NCI-H226 (cell line): ENCODE data around the gene PPA2.
A peak's percentile ranks its signal among the peaks of the same experiment; 100 is the strongest.
"Not testable (repeated sequence)": the region's sequence is repeated elsewhere in the genome, so short reads cannot be mapped to it uniquely, and the experiment has no call there.

Experiments
- DNase-seq: peaks from one replicate; pipeline ENCODE4 v3.0.0-alpha.2; 2015

Gene PPA2

DNA sequence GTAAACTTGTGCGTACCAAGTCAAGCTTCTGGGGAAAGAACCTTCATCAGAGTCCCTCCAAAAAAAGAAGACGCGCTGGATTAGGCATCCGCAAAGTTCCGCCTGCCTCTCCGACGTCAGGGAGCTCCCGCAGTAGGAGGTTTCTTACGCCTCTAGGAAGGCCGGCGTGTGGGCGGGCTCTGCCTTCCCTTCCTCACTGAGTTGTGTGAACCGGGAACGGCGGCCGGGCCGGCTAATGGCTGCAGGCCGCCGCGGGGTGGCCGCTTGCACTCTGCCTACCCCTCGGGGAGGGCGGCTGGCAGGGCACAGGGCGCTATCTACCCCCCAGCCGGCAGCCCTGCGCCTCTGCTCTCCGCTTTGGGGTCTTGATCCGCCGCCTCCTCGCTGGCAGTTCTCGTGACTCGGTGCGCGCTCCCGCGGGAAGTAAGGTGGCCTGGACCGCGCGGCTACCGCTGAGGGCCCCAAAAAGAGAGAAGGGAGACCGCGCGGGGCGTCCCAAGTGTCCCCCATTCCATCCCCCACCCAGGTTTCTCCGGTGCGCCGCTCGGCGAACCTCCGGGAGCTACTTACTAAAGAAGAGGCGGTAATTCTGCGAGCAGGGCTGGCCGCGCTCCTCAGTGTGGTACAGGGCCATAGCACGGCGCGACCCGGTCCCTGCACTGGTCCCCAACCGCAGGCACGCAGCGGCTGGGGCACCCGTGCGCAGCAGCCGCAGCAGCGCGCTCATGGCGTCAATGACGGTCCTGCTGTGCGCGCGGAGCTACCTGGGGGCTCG, at the start of gene PPA2:
Gene PPA2 (minus strand): TSS at position 739 of the 775 bp plus-strand sequence. CDS start 12 bp downstream, at position 727.
- DNase-seq = peak; percentile 81

DNA sequence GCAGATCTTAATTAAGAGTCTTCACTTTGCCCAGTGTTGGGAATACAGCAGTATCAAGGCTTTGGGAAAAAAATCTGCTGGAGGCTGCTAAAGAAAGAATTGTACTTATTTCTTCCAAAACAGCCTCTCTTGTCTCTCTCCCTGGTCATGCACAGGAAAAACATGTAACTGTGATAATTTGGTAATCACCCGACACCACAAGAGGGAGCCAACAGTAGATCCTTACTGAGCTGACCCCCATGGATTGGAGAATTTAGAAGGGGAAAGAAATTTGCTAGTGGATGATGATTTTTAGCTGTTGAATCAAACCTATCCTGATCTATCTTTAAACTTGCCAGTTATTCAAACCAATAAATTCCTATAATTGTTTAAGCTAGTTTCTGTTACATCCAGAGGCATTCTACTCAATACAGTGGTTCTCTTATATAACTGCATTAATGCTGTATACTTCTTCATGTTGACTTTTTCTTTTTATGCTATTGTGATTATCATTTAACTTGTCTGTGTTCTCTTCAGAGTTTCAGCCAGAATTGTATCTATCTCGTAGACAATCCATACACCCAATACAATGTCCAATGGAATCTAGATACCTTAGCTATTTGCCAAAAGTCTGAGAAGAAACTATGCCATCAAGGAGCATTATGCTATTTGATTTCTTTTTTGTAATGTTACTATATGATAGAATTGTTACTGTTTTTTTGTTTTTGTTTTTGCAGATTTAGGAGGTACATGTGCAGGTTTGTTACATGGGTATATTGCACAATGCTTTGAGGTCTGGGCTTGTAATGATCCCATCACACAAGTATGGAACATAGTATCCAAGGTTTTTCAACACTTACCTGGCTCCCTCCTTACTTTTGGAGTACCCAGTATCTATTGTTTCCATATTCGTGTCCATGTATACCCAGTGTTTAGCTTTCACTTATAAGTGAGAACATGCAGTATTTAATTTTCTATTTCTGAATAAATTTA, 47.2 kb upstream of the PPA2 start:
- DNase-seq = peak; percentile 4

DNA sequence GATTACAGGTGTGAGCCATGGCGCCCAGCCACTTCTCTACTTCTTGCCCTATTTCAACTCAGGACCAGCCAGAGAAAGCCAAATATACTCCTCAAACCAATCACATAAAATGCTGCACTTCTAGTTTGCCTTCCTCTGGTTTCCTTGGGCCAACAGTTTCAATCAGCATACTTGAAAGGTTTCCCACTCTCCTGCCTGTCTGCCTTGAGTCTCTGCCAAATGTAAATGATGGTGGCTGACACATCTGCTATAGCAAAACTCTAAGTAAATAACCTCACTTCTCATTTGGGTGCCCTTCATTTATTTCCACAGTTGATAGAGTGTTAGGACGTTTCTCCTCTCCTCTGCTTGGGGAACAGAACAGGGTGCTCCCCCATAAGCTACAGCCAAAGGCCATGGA, 36.4 kb upstream of the PPA2 start:
- DNase-seq = no peak

DNA sequence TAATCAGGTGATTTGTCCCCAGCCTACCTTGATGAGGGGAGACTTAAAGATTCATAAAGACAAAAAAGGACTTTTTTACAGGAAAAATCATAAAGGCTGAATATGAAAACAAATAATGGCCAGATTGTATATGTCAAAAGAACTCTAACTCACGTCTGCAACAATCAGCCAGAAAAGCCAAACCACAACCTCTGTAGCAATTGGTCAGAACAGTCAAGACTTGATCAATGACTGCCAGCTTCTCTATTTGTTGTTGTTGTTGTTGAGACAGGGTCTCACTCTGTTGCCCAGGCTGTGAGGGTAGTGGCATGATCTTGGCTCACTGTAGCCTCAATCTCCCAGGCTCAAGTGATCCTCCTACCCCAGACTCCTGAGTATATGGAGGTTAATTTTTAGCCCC, 35.9 kb upstream of the PPA2 start:
- DNase-seq = no peak

DNA sequence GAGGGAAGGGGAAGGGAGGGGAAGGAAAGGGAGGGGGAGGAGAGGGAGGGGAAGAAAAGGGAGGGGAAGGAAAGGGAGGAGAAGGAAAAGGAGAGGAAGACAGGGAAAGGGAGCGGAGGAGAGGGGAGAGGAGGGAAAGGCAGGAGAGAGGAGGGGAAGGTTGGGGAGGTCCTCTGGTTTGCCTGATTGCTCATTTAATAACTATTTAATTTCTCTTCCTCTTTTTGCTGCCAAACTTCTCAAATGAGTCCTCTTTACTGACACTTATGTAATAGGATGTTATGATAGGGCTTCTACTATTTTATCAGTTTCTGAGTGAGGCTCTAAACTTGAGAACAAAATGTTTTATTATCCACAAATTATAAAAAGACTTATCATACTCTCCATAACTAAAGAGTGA, 35.4 kb upstream of the PPA2 start:
- no peak for DNase-seq

DNA sequence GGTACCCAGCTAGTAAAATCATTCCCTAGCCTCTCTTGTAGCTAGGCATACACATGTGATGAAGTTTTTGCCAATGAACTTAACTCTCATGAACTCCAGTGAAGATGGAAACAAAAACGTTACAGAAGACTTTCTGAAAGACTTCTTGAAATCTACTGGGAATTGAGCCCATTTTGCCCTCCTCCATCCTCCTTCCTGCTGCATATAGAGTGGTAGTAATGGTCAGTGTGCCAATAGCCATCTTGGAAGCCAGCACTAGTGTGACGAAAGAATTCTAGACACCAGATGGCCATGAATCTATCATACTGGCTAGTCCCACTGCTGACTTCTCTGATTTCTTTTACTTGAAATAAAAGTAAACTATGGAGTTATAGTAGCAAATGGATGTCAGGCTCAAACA, 30.9 kb upstream of the PPA2 start:
- no peak for DNase-seq

DNA sequence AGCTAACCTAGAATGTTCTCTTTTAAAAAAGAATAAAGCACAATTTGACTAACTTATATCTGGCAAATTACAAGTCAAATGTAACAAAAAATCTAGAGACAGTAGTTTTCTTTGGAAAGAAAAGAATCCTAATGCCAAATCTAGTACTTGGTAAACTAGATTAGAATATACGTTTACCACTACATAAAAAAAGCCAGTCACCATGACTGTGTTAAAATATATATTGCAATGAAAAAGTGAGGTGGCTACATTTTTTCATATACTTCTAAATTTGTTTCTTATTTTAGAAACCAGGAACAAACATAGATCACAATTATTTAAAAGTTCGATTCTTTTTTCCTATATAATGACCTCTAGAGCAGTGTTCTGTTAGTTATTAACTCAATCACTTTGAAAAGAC, 29.6 kb upstream of the PPA2 start:
- no peak for DNase-seq

DNA sequence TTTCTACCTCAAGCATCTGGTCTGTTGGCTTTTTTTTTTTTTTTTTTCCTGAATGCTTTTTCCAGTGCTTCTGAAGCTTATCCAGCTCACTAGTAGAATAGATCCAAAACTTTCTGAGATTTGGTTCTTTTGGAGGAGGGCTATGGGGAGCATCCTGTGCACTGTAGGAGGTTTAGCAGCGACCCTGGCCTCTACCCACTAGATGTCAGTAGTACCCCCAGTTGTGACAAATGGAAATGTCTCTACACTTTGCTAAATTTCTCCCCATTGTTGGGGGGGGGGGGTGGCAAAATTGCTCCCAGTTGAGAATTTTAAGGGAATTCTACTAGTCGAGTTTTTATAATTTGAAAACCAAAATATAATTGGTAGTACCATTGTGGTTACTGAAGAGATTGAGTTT, 23.0 kb upstream of the PPA2 start:
- no peak for DNase-seq

DNA sequence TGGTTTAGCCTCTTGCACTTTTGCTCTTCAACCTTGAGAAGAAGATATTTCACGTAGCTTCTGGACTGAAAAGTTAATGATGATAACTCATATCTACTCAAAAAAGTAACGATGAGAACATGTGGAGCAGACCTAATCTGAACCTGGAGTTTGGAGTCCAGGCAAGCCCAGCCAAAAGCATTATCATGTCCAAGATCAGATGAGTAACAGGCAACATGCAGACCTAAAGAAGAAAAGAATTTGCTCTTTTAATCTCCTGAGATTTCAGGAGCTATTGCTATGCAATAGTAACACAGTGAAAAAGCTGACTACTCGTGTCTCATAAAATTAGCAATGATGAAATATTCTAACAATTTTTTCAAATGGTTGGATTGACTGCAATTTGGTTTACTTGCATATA, 21.8 kb upstream of the PPA2 start:
- DNase-seq = no peak

DNA sequence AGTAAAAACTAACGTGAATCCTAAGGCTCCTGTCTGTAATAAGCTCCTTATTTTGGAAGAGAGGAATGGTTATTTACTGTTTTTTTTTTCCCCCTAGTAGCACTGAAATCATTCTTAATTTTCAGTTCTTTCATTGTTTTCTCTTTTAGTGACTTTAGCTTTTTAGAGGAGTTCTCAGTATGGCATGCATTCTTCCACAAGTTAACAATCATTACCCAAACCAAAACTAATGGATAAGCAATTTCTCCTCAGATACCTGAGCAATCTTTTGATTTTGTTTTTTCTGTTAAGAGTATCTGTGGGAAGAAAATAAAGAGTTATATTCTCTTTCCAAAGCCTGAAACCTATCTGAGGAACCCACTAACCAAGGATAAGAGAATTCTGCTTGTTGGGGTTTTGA, 16.7 kb upstream of the PPA2 start:
- DNase-seq = no peak

DNA sequence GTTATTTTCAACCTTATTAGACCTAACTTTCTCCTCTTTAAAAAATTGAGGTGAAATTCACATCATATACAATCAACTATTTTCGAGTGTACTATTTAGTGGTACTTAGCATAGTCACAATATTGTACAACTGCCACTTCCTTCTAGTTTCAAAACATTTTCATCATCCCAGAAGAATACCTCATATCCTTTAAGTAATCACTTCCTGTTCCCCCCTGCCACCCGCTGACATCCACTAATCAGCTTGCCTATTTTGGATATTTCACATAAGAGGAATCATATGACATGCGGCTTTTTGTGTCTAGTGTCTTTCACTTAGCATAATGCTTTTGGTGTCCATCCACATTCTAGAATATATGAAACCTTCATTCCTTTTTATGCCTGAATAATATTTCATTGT, 10.0 kb upstream of the PPA2 start:
- DNase-seq = no peak

DNA sequence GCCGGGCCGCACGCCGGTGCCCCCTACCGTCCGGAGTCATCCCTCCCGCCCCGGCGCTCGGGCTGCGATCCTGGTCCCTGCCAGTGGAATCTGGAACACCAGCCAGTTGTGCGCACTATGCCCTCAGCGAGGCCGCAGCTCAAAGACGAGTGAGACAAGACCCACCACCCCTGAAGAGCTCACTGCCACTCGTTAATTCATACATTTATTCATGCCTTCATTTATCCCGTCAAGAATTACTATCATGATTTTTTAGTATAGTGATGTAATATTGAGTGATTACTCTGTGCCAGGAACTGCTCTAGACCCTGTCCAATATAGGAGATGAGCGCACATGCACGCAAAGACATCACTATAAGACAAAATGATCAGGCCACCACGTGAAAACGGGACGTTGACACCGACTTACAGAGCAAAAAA, 247 bp upstream of the PPA2 start:
- DNase-seq = peak; percentile 72

DNA sequence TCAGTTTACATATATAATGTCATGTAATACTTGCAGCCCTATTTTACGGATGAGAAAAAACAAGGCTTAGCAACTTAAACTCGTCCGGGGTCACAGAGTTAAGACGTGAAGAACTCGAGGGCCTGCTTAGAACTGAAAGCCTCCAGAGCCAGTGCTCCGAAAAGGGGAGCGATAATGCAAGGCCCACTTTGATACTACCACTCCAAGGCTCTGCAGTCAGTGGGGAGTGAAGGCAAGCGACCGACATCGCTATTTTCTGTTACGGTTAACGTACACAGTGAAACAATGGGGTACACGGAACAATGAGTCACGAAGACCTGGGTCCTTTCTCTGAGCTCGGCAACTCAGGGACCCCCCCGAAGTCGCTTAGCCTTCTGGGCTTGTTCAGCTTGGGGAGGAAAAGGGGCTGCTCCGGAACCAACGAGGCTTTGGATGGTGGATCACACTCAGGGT, 965 bp downstream of the PPA2 start:
- DNase-seq = no peak

DNA sequence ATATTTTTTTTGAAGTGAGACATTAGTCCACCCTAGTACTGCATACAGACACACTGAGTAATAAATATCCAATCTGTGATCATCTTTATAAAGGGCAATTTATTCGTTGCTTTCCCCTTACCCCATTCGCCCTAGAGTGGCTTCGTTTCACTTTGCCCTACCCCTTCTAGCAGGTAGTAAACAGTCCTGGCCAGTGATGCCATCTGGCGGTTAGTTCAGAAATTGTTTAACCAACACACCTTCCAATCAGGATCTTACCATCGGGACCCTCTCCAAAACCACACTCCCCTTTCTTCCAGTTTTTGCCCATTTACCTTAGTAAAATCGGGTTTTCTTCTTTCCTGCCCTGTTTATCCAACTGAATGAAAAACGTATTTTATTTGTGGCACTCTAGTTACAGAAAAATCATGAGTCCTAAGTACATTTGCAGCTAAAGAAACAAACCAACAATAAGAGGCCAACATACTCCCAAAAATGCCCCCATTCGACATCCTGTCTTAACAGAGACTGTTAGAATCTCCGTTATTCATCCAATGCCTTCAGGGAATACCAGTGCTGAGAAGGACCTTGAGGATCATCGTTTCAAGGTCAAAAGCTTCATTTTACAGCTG, 2.2 kb downstream of the PPA2 start:
- peak; percentile 27 for DNase-seq

DNA sequence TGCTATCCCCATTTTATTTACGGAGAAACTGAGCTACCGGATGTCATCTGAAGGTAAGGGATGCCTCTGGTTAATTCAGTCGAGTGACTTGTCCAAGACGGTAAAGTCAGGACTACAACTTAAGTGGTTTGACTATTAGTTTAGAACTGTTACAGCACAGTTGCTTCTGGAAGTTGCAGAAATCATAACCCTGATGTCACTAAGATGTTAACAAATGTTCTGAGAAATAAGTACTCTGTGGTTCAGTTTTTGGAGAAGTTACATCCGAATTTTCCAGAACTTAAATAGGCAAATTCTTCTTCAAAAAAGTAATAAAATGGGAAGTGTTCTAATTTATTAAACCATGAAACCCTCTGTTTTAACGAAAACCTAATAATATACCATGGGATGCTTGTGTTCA, 3.1 kb downstream of the PPA2 start:
- no peak for DNase-seq

DNA sequence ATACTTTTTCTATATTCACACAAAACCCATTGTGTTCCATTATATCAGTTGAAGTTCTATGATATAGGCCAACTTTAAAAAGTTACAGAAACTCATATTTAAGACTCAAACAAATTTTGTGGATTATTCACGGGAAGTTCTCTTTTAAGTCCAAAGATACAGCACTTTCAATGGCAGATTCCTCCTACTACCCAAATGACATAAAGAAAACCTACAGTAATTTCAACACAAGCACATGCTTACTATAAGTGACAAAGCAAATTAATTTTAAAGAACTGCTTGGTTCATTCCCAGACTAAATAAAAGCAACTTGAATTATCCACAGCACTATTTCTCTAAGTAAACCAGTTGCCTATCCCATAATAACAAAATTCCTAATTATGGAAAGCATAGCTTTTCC, 4.1 kb downstream of the PPA2 start:
- no peak for DNase-seq

DNA sequence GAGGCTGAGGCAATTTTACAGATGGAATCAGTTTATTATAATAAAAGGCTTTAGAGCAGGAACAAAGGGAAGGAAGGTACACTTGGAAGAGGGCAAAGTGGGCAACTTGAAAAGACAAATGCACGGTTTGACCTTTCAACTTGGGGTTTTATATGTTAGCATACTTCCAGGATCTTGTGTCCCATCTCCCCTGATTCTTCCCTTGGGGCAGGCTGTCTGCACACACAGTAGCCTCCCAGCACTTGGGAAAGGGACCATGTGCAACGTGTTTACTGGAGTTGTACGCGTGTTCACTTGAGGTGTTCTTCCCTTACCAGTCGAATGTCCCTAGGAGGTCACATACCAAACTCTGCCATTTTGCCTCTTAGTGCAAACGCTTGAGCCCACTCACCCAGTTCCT, 7.3 kb downstream of the PPA2 start:
- DNase-seq = no peak

DNA sequence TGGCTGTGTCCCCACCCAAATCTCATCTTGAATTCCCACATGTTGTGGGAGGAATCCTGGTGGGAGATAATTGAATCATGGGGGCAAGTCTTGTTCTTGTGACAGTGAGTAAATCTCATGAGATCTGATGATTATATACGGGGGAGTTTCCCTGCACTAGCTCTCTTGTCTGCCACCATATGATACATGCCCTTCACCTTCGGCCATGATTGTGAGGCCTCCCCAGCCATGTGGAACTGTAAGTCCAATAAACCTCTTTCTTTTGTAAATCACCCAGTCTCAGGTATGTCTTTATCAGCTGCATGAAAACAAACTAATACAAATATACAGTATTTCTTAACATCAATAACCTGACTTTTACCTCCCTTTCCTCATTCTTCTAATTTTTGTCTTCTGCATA, 9.3 kb downstream of the PPA2 start:
- not testable (repeated sequence) for DNase-seq

DNA sequence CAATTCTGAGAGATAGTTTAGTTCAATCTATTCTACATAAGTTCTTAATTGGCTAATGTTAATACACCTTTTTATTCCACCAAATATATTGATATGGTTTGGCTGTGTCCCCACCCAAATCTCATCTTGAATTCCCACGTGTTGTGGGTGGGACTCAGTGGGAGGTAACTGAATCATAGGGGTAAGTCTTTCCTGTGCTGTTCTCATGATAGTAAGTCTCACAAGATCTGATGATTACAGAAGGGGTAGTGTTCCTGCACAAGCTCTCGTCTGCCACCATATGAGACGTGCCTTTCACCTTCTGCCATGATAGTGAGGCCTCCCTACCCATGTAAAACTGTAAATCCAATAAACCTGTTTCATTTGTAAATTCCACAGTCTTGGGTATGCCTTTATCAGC, 11.3 kb downstream of the PPA2 start:
- DNase-seq = no peak

DNA sequence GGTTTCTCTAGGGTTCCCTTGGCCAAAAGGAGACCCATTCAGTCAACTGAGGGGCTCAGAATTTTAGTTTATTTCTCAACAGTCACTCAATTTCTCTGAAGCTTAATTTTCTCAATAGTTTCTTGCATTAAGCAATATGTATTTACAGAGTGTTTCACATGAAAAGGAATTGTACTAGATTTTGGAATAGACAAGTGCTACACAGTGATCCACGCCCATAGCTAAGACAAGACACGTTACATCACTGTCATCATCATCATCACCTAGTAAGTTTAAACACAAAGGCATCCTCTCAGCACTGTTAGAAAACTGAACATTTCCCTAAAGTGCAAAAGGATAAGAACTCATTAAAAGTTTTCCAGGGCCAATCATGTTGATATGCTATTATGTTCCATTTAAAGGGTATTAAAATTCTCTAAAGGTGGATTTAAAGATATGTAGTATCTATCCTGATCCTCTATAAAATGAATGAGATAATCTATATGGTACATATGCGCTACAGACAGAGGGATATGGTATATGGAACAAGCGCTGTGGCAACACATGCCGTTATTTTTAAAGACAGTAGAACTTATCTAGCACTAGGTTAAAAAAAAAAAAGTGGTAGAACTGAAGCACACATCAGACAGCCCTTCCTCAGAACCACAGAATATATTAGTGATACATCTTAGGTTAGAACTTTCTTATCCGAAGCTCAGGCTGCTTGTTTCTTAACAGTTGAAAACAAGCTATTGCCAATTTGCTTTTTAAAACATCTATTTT, 12.1 kb downstream of the PPA2 start:
- no peak for DNase-seq

DNA sequence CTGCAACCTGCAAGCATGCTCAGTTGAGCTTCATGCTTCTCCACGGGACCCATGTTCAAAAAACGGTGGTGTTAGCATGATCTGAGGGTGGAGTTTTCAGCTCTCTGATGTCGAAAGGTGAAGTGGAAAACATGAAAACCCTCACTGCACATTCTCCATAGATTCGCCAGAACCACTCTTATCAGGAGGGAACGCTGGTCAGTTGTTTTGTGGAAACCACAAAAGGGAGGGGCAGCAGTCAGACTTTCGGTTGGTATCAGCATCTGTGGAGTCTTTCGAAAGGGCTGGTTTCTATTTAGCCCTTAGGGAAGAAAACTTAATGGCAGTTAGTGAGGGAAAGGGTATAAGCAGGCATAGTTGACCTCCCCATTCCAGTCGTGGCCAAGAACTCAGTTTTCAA, 12.6 kb downstream of the PPA2 start:
- peak; percentile 93 for DNase-seq

DNA sequence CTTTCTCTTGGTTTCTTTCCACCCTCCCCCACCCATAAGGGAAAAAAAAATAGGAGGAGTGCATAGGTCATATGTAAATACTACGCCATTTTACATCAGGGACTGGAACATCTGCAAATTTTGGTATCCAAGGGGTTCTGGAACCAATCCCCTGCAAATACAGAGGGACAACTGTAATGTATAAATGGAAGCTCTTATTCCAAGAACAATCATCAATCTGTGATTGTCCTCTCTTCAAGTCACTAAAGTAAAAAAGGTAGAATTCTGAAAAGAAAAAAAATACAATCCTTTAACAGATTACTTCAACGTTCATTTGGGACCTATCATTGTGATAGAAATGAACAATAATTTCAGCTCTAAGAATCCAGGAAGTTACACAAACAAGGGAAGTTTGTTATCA, 13.6 kb downstream of the PPA2 start:
- DNase-seq = no peak

DNA sequence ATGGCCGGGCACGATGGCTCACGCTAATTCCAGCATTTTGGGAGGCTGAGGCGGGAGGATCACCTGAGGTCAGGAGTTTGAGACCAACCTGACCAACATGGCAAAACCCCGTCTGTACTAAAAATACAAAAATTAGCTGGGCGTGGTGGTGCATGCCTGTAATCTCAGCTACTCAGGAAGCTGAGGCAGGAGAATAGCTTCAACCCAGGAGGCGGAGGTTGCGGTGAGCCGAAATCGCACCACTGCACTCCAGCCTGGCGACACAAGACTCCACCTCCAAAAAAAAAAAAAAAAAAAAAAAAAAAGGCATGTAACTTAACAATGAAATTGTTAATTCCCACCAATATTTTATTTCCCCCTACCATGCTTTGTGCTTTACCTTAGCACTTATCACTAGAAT, 15.3 kb downstream of the PPA2 start:
- not testable (repeated sequence) for DNase-seq
